Endothelial cell of umbilical vein (primary cell): ENCODE data around the gene SNCB. TPM values are rescaled to one million over a fixed set of nuclear protein-coding genes. Genes with fewer than 3 reads are reported as not detected.

Experiments used
- BruUV-seq: library from RNA; stranded (reverse); fragments of 400-500 nt; replicated peaks from 2 replicates; lab custom pipeline; 2021; lab: Mats Ljungman, UMichigan
- CTCF ChIA-PET: fragments of 300-600, 350-600 bp; sonication (Branson Sonifier 250); formaldehyde crosslinking; loops from one replicate; lab custom pipeline; 2021; ENCODE audit warnings: antibody characterized with exemption, inconsistent platforms; lab: Charles Lee
- POLR2A ChIA-PET: fragments of 300-600, 350-600 bp; sonication (Branson Sonifier 250); formaldehyde crosslinking; loops from one replicate; lab custom pipeline; 2021; ENCODE audit warnings: antibody characterized with exemption, inconsistent platforms; lab: Charles Lee
- DNase-seq: peaks from one replicate; pipeline ENCODE4 v3.0.0-alpha.2; 2011; ENCODE audit warnings: low read depth, low spot score
- FAIRE-seq: peaks from 2 replicates; lab custom pipeline; 2011; peaks lifted over from hg19 to GRCh38; lab: Jason Lieb, UNC
- H2AFZ ChIP-seq: 2 replicates; pipeline ENCODE4 v1.6.0; 2012; ENCODE audit warnings: low read depth, low read length, control low read depth, inconsistent platforms
- H3K27ac ChIP-seq: 2 replicates; pipeline ENCODE4 v1.5.1; 2011; ENCODE audit warnings: low read depth, mild to moderate bottlenecking, control low read depth, low read length, moderate library complexity; ENCODE audit not compliant: insufficient read depth
- H3K27me3 ChIP-seq, 2 experiments: 2 replicates each; pipeline versions ENCODE4 v1.6.0 to v1.6.1; 2011; ENCODE audit warnings: low read length in 2 of 2, mixed read lengths in 1 of 2; ENCODE audit not compliant: control insufficient read depth in 2 of 2, insufficient read depth in 2 of 2
- H3K36me3 ChIP-seq, 2 experiments: 2 replicates in 1 of 2; 3 replicates in 1 of 2; pipeline ENCODE4 v1.5.1; 2011; ENCODE audit warnings: low read length in 2 of 2, mild to moderate bottlenecking in 1 of 2, moderate library complexity in 1 of 2; ENCODE audit not compliant: control insufficient read depth in 2 of 2, insufficient read depth in 2 of 2; ENCODE audit errors: extremely low read depth in 1 of 2
- H3K4me1 ChIP-seq: 3 replicates; pipeline ENCODE4 v1.5.1; 2011; ENCODE audit warnings: mild to moderate bottlenecking, low read length; ENCODE audit not compliant: control insufficient read depth, insufficient read depth; ENCODE audit errors: extremely low read depth
- H3K4me2 ChIP-seq: 2 replicates; pipeline ENCODE4 v1.6.1; 2011; ENCODE audit warnings: low read length, control low read depth, mixed read lengths; ENCODE audit not compliant: insufficient read depth
- H3K4me3 ChIP-seq, 3 experiments: fragments of 200-600 bp in 1 of 3; sonication (generic), shearing (Covaris generic) in 1 of 3; replicated peaks in 1 of 3; 2 replicates each; pipeline ENCODE4 v1.5.1; 2011 to 2016; ENCODE audit warnings: control low read depth in 3 of 3, low read length in 3 of 3, mild to moderate bottlenecking in 2 of 3, inconsistent platforms in 1 of 3, low read depth in 1 of 3, moderate library complexity in 1 of 3; ENCODE audit not compliant: insufficient read depth in 1 of 3
- H3K79me2 ChIP-seq: 2 replicates; pipeline ENCODE4 v1.6.0; 2012; ENCODE audit warnings: low read length, inconsistent platforms; ENCODE audit not compliant: control insufficient read depth, insufficient read depth
- H3K9ac ChIP-seq: replicated peaks from 2 replicates; pipeline ENCODE3; 2011; ENCODE audit warnings: low read length, control low read depth; ENCODE audit not compliant: insufficient read depth; ENCODE audit errors: extremely low read depth
- H3K9me1 ChIP-seq: replicated peaks from 3 replicates; pipeline ENCODE4 v1.6.0; 2011; ENCODE audit warnings: mild to moderate bottlenecking, low read length; ENCODE audit not compliant: control insufficient read depth, insufficient read depth; ENCODE audit errors: extremely low read depth
- H3K9me3 ChIP-seq: replicated peaks from 2 replicates; pipeline ENCODE4 v1.5.1; 2012; ENCODE audit warnings: low read length, inconsistent platforms; ENCODE audit not compliant: control insufficient read depth, insufficient read depth
- H4K20me1 ChIP-seq: replicated peaks from 2 replicates; pipeline ENCODE3; 2011; ENCODE audit warnings: mild to moderate bottlenecking, low read length; ENCODE audit not compliant: control insufficient read depth, insufficient read depth; ENCODE audit errors: extremely low read depth
- EZH2 ChIP-seq: IDR thresholded peaks from 2 replicates; pipeline ENCODE4 v1.6.1; 2012; ENCODE audit warnings: borderline replicate concordance, low read depth, mild to moderate bottlenecking, moderate library complexity, low read length, inconsistent platforms; ENCODE audit not compliant: severe bottlenecking
- FOS ChIP-seq: IDR thresholded peaks from 2 replicates; pipeline ENCODE4 v1.6.1; 2011; ENCODE audit warnings: mild to moderate bottlenecking, low read length, moderate library complexity, borderline replicate concordance; ENCODE audit not compliant: insufficient read depth
- GATA2 ChIP-seq: IDR thresholded peaks from 2 replicates; pipeline ENCODE4 v1.7.0; 2011; ENCODE audit warnings: low read depth, mild to moderate bottlenecking, moderate library complexity, mixed read lengths, low read length; ENCODE audit not compliant: insufficient read length, insufficient read depth
- JUN ChIP-seq: IDR thresholded peaks from 2 replicates; pipeline ENCODE4 v1.6.1; 2011; ENCODE audit warnings: borderline replicate concordance, low read depth; ENCODE audit not compliant: insufficient read length, insufficient read depth
- MYC ChIP-seq: IDR thresholded peaks from one replicate; pipeline ENCODE4 v1.6.1; 2011; ENCODE audit warnings: mild to moderate bottlenecking, low read depth, low read length
- POLR2A ChIP-seq: IDR thresholded peaks from 2 replicates; pipeline ENCODE4 v1.6.1; 2012; ENCODE audit warnings: low read depth, mild to moderate bottlenecking, control low read depth, low read length
- POLR2AphosphoS5 ChIP-seq: IDR thresholded peaks from 2 replicates; pipeline ENCODE4 v1.6.1; 2012; ENCODE audit warnings: low read depth, mild to moderate bottlenecking, control low read depth, low read length, moderate library complexity; ENCODE audit not compliant: insufficient read depth
- dilution Hi-C: fragments of 300-500 bp; cut with MboI; formaldehyde crosslinking; loops from one replicate; pipeline ENCODE4 v1.15.0; 2019; ENCODE audit warnings: low sequenced_read_pairs; ENCODE audit not compliant: extremely low pct_ligation_motif_present
- intact Hi-C: fragments of 100-400 bp; cut with micrococcal nuclease; formaldehyde crosslinking; loops from one replicate; pipeline ENCODE4 v1.10.0; 2022
- polyA plus RNA-seq, 4 experiments: library from polyadenylated mRNA; depleted of rRNA in 3 of 4; stranded (reverse) in 3 of 4; unstranded in 1 of 4; fragments of >200 nt; gene quantifications; 2 replicates each; pipeline versions ENCODE4 v1.2.1 to v1.2.3, GENCODE V29; 2011 to 2012; ENCODE audit warnings: missing spikeins in 1 of 4
- total RNA-seq: library from RNA; stranded (reverse); gene quantifications from 2 replicates; pipeline ENCODE4 v1.2.3, GENCODE V29; 2021
- TF ChIP-seq, protein P1 (sequence below), 2 donors: IDR thresholded peaks; 1 replicate in 1 of 2; 2 replicates in 1 of 2; pipeline ENCODE4 v1.5.1; 2011; ENCODE audit warnings: low read length in 2 of 2, mild to moderate bottlenecking in 2 of 2, moderate library complexity in 2 of 2, control low read depth in 1 of 2, inconsistent platforms in 1 of 2, low read depth in 1 of 2; ENCODE audit not compliant: insufficient read depth in 1 of 2; ENCODE audit errors: extremely low read depth in 1 of 2
- TF ChIP-seq, protein P2 (sequence below): IDR thresholded peaks from 2 replicates; pipeline ENCODE4 v1.6.1; 2011; ENCODE audit not compliant: insufficient read depth, insufficient read length

Gene SNCB
- total and polyA plus RNA-seq, 2 donors (not counting 3 experiments of a cell fraction or from before 2014, with no cell fraction given): 0.08 TPM; not detected in 1

DNA sequence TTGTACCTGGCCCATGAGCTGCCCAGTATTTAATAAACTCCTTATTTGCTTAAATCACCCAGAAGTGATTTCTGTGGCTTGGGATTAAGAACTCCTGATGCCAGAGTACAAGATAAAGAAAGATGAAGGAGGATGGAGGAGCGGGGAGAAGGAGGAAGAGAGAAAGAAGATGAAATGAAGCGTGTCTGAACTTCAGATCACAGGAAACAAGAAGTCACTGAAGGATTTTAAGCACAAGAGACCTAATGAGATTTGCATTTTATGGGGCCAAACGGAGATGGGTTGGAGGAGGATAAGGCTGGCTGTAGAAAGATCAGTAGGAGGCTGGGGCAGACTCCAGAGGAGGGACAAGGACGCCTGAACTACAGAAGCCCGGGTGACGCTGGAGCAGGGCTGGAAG lies 3.3 kb upstream of the SNCB start:
- H2AFZ ChIP-seq: no peak overlapping the region
- H3K9me1 ChIP-seq: no peaks in the 10 kb centered on the region
- H4K20me1 ChIP-seq: no peaks in the 10 kb centered on the region
- intact Hi-C loops (no loop called here), dilution Hi-C loops (no loop called here)
- ChIA-PET POLR2A (no interaction called here), CTCF (interaction anchor here (1.0 to 2.0 kb wide), 3 partner anchors 13 to 59 kb away, joined by 4 to 7 read pairs (median 6); partner anchors contain the start of gene TSPAN17)
- peaks cover 53% of the 10 kb centered on the region in 2 experiments for H3K27me3 ChIP-seq
- no peaks in the 10 kb centered on the region for H3K36me3 ChIP-seq
- no peak overlapping the region for H3K27ac ChIP-seq
- no peak overlapping the region for H3K9ac ChIP-seq
- no peak for DNase-seq
- no peaks in the 10 kb centered on the region for H3K79me2 ChIP-seq
- TF ChIP-seq, protein P1, sequence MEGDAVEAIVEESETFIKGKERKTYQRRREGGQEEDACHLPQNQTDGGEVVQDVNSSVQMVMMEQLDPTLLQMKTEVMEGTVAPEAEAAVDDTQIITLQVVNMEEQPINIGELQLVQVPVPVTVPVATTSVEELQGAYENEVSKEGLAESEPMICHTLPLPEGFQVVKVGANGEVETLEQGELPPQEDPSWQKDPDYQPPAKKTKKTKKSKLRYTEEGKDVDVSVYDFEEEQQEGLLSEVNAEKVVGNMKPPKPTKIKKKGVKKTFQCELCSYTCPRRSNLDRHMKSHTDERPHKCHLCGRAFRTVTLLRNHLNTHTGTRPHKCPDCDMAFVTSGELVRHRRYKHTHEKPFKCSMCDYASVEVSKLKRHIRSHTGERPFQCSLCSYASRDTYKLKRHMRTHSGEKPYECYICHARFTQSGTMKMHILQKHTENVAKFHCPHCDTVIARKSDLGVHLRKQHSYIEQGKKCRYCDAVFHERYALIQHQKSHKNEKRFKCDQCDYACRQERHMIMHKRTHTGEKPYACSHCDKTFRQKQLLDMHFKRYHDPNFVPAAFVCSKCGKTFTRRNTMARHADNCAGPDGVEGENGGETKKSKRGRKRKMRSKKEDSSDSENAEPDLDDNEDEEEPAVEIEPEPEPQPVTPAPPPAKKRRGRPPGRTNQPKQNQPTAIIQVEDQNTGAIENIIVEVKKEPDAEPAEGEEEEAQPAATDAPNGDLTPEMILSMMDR (IDR thresholded peaks at IDR 0.05; ENCODE audit: extremely low read depth in 1 of 2, insufficient read depth in 1 of 2, low read depth in 1 of 2, low read length in 2 of 2): no peak
- peak; percentile 30 for TF ChIP-seq EZH2
- BruUV-seq: no TSS peak
- no peak overlapping the region for H3K4me3 ChIP-seq
- no peak for FAIRE-seq
- H3K4me2 ChIP-seq: no peak overlapping the region
- H3K4me1 ChIP-seq: no peaks in the 10 kb centered on the region
- H3K9me3 ChIP-seq: no peaks in the 10 kb centered on the region

DNA sequence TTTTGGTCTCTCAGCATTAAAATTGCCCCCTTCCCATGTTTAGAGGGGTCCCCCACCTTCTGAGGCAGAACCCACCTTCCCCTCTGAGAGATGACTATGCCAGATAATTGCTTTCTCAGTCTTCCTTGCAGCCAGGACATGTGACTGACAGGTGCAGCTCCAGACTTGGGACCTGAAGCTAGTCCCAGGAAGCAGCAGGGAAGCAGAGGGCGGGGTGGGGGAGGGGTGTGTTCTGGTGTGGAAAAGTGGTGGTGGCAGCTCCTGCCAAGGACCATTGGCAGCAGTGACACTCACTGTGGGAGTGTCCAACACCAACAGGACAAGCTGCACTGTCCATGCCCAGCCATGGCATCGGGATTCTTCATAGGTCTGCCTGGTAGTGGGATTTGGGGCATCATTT lies 2.4 kb upstream of the SNCB start:
- no peak overlapping the region for H3K4me2 ChIP-seq
- no peaks in the 10 kb centered on the region for H3K4me1 ChIP-seq
- no peaks in the 10 kb centered on the region for H3K36me3 ChIP-seq
- no peak for TF ChIP-seq MYC
- no peak for TF ChIP-seq JUN
- TF ChIP-seq, protein P1 (IDR thresholded peaks at IDR 0.05; ENCODE audit: extremely low read depth in 1 of 2, insufficient read depth in 1 of 2, low read depth in 1 of 2, low read length in 2 of 2): no peak
- no peak for TF ChIP-seq POLR2A
- TF ChIP-seq GATA2: no peak
- TF ChIP-seq EZH2: no peak
- no peak for TF ChIP-seq FOS
- TF ChIP-seq, protein P2, sequence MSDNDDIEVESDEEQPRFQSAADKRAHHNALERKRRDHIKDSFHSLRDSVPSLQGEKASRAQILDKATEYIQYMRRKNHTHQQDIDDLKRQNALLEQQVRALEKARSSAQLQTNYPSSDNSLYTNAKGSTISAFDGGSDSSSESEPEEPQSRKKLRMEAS: no peak
- no peak for TF ChIP-seq POLR2AphosphoS5
- no peaks in the 10 kb centered on the region for H3K79me2 ChIP-seq
- no peaks in the 10 kb centered on the region for H3K9me1 ChIP-seq
- no peak overlapping the region for H3K4me3 ChIP-seq
- H3K9me3 ChIP-seq: no peaks in the 10 kb centered on the region
- no peak overlapping the region for H3K9ac ChIP-seq
- H3K27ac ChIP-seq: no peak overlapping the region
- no TSS peak for BruUV-seq
- DNase-seq: no peak
- FAIRE-seq: no peak
- H4K20me1 ChIP-seq: no peaks in the 10 kb centered on the region
- H3K27me3 ChIP-seq: peaks cover 54 to 58% of the 10 kb centered on the region in 2 experiments
- POLR2A ChIA-PET: no interaction called here
- dilution Hi-C loops (no loop called here), intact Hi-C loops (no loop called here)
- CTCF ChIA-PET: interaction anchor here (1.0 to 2.0 kb wide), 3 partner anchors 14 to 58 kb away, joined by 4 to 7 read pairs (median 6); partner anchors contain the start of gene TSPAN17
- H2AFZ ChIP-seq: no peak overlapping the region
